Measurements from ENCODE around the gene SDK2. TPM values are rescaled to one million over a fixed set of nuclear protein-coding genes. Genes with fewer than 3 reads are reported as not detected.

SDK2 gene
- total and polyA plus RNA-seq, 2 of the 8 experiments (the other 6 are each of a cell fraction or from before 2014, with no cell fraction given), result 3.9 to 4.1 TPM

DNA sequence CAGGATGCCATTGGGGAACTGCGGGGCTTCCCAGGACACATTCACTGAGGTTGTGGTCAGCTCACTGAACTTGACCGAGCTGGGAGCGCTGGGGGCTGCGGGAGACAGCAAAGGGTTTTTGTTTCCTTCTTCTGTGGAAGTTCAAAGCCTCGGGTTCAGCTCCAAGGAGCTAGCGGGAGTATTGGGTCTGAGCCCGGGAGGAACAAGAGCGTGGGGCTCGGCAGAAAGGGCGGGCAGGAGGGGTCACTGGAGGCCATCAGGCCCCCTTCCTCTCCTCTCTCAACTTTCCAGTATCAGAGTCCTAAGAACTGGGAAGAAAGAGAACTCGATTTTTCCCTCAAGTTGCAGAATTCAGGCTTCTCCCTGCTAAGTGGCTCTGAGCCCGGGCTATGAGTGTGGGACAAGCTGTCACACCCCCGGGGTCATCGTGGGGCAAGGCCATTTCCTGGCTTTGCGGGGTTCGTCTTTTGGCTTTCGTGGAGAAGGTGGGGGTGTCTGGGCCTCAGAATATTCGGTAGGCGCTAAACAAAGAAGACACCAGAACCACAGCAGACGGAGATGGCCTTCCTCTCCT, 278.9 kb downstream of the SDK2 start:
- Histone ChIP-seq H2BK15ac (ENCODE audit: low read length) (no peak overlapping the region), H4K8ac (ENCODE audit: extremely low read depth, insufficient read depth, low read length) (no peak overlapping the region), H2AK5ac (ENCODE audit: low read depth, low read length) (no peak overlapping the region), H3K4me3 (ENCODE audit: extremely low read depth in 1 of 4, insufficient read depth in 2 of 4, low read depth in 3 of 4, low read length in 4 of 4) (no peak overlapping the region), H3K14ac (ENCODE audit: insufficient read length) (no peak overlapping the region), H3K23ac (ENCODE audit: insufficient read length) (no peak overlapping the region), H2BK12ac (ENCODE audit: low read depth, low read length) (0 out of 2 replicates have a peak overlapping the region, but pooled peaks have one; percentile 75), H3K9ac (replicated peaks in 1 of 4; ENCODE audit: extremely low read depth in 1 of 4, low read depth in 3 of 4, low read length in 3 of 4) (no peak overlapping the region), H2AFZ (ENCODE audit: low read length) (no peak overlapping the region), H3K4me2 (ENCODE audit: insufficient read depth in 1 of 2, low read depth in 2 of 2, low read length in 2 of 2) (no peak overlapping the region), H2BK20ac (ENCODE audit: low read length) (no peak overlapping the region), H4K20me1 (replicated peaks in 1 of 2; ENCODE audit: control insufficient read depth in 1 of 2, insufficient read depth in 2 of 2, low read length in 2 of 2) (no peaks in the 10 kb centered on the region), H3K79me2 (ENCODE audit: control insufficient read depth in 1 of 2, insufficient read depth in 2 of 2, low read length in 2 of 2) (no peaks in the 10 kb centered on the region), H3K79me1 (ENCODE audit: low read depth, low read length) (no peaks in the 10 kb centered on the region), H4K5ac (ENCODE audit: insufficient read length, low read depth, low read length) (no peak overlapping the region), H3K27ac (ENCODE audit: low read depth, low read length) (no peak overlapping the region), H3K4ac (replicated peaks; ENCODE audit: insufficient read length, low read depth, low read length) (no peak overlapping the region), H3K56ac (replicated peaks; ENCODE audit: insufficient read length, low read depth, low read length) (no peak overlapping the region), H3K4me1 (replicated peaks in 1 of 4; ENCODE audit: control insufficient read depth in 3 of 4, insufficient read depth in 4 of 4, low read length in 3 of 4) (peaks cover 2 to 38% (median 24%) of the 10 kb centered on the region in 4 experiments), H3K23me2 (ENCODE audit: low read depth, low read length) (peaks cover 2% of the 10 kb centered on the region; the same call in 1 of the 2 replicates), H2BK5ac (ENCODE audit: low read depth, low read length) (peak overlapping the region; percentile 73; the same call in 1 of the 2 replicates), H4K91ac (replicated peaks; ENCODE audit: insufficient read length, low read length) (peak overlapping the region; percentile 16), H2BK120ac (replicated peaks; ENCODE audit: low read depth, low read length) (no peak overlapping the region), H3K18ac (ENCODE audit: extremely low read depth, low read length) (no peak overlapping the region; the same call in 1 of the 2 replicates), H3K36me3 (ENCODE audit: control insufficient read depth in 2 of 4, insufficient read depth in 4 of 4, low read length in 3 of 4) (no peaks in the 10 kb centered on the region), H3K27me3 (replicated peaks in 1 of 4; ENCODE audit: control insufficient read depth in 3 of 4, extremely low read depth in 1 of 4, insufficient read depth in 3 of 4, low read length in 3 of 4) (no peaks in the 10 kb centered on the region), H3K9me3 (ENCODE audit: insufficient read depth in 2 of 2, low read depth in 1 of 2, low read length in 1 of 2) (no peaks in the 10 kb centered on the region)
- DNase-seq (ENCODE audit: low read depth in 1 of 2, low spot score in 2 of 2), result no peak
- FAIRE-seq, result no peak
- ChIA-PET POLR2A (ENCODE audit: partially characterized antibody) (interaction anchor here (0.5 to 1.2 kb wide), 2 partner anchors 9 to 109 kb away, joined by 3 to 4 read pairs; no protein-coding TSS in a partner anchor), CTCF (ENCODE audit: partially characterized antibody) (interaction anchor here (0.9 to 16.5 kb wide), 12 partner anchors 10 to 640 kb away, joined by 3 to 439 read pairs (median 4); partner anchors contain the start of genes CDC42EP4 and CPSF4L)
- TF ChIP-seq YY1 (IDR thresholded peaks at IDR 0.05; ENCODE audit: low read depth, low read length) (no peak), EZH2 (IDR thresholded peaks at IDR 0.05; ENCODE audit: low read depth, low read length, severe bottlenecking) (no peak), HDAC6 (IDR thresholded peaks at IDR 0.05; ENCODE audit: low read depth, low read length) (no peak), SAP30 (IDR thresholded peaks at IDR 0.05; ENCODE audit: insufficient read depth, insufficient replicate concordance, low read length) (no peak), TAF7 (optimal IDR thresholded peaks at IDR 0.05; ENCODE audit: borderline replicate concordance, low read depth, low read length) (no peak)
- WGBS, 2 experiments (ENCODE audit: extremely low coverage in 1 of 2, insufficient coverage in 1 of 2, insufficient read length in 1 of 2, insufficient replicate concordance in 2 of 2, low coverage in 1 of 2, low lambda C conversion rate in 2 of 2, missing lambda C conversion rate in 1 of 2), result 88% methylated on average over 14 of the region's 20 CpGs; no CpG with 5 or more reads in 1 of the 2 experiments
